ENCODE data around the gene CADM1.

CADM1 gene

DNA sequence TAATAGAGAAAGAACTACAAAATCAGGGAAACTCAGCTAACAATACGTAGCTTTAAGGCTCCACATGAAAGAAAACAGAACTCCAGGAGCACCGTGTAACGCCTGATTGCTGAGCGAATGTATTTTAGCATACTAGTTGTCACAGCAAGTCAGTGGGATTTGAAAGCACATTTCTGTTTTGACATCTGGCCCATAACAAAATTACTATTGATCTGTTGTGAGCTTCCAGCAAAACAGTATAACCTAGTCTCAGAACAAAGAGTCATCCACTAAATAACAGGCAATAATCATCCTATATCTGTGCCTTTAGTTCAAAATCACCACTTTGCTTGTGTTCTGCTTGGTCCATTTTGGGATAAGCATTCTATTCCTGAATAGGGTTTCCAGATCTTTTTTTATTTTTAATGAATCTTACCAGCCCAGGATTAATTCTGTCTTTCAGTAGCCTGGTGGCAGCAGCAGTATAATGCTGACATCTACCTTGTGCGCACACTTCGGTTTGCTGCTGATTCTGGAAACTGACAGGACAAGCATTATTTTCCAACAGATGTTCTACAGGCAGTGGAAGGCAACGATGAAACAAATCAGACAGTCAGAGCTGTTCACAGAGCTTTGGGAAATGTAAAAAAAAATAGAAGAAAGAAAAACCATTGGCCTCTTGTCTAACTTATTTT is 66.2 kb downstream of the CADM1 start:
- TF ChIP-seq TAF1 (IDR thresholded peaks at IDR 0.05; ENCODE audit: borderline replicate concordance, insufficient read depth, low read length) = no peak
- TF ChIP-seq SIN3A (IDR thresholded peaks at IDR 0.05; ENCODE audit: borderline replicate concordance, insufficient read depth, low read length) = no peak
- TF ChIP-seq FOXP2 (optimal IDR thresholded peaks at IDR 0.05; ENCODE audit: borderline replicate concordance, extremely low read depth, extremely low read length, insufficient read depth) = no peak
- TF ChIP-seq, protein P1, sequence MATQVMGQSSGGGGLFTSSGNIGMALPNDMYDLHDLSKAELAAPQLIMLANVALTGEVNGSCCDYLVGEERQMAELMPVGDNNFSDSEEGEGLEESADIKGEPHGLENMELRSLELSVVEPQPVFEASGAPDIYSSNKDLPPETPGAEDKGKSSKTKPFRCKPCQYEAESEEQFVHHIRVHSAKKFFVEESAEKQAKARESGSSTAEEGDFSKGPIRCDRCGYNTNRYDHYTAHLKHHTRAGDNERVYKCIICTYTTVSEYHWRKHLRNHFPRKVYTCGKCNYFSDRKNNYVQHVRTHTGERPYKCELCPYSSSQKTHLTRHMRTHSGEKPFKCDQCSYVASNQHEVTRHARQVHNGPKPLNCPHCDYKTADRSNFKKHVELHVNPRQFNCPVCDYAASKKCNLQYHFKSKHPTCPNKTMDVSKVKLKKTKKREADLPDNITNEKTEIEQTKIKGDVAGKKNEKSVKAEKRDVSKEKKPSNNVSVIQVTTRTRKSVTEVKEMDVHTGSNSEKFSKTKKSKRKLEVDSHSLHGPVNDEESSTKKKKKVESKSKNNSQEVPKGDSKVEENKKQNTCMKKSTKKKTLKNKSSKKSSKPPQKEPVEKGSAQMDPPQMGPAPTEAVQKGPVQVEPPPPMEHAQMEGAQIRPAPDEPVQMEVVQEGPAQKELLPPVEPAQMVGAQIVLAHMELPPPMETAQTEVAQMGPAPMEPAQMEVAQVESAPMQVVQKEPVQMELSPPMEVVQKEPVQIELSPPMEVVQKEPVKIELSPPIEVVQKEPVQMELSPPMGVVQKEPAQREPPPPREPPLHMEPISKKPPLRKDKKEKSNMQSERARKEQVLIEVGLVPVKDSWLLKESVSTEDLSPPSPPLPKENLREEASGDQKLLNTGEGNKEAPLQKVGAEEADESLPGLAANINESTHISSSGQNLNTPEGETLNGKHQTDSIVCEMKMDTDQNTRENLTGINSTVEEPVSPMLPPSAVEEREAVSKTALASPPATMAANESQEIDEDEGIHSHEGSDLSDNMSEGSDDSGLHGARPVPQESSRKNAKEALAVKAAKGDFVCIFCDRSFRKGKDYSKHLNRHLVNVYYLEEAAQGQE (IDR thresholded peaks at IDR 0.05; ENCODE audit: insufficient read depth in 1 of 2, low read depth in 2 of 2, low read length in 2 of 2) = no peak
- no peak for TF ChIP-seq POLR2AphosphoS5 (IDR thresholded peaks at IDR 0.05; ENCODE audit: low read depth, low read length)

DNA sequence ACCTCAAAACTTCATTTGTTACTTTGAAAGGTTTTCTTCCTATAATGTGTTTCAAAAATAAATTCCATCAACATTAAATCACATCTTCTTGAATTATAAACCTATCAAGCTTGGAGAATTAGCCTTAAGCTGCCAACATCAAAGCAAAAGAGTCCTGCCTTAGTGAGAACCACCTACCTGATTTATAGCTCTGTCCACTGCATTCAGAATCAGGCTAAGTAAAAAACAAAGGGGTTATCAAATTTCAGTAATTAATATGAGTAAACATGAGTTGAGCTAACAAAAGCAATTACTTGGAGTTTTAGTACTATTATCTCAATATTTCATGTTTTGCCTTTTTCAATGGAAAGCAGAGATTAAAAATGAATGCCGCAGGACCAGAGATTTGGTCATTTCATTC is 73.9 kb downstream of the CADM1 start:
- TF ChIP-seq, protein P1 (IDR thresholded peaks at IDR 0.05; ENCODE audit: insufficient read depth in 1 of 2, low read depth in 2 of 2, low read length in 2 of 2) = no peak
- TF ChIP-seq SIN3A (IDR thresholded peaks at IDR 0.05; ENCODE audit: borderline replicate concordance, insufficient read depth, low read length) = no peak
- TF ChIP-seq FOXP2 (optimal IDR thresholded peaks at IDR 0.05; ENCODE audit: borderline replicate concordance, extremely low read depth, extremely low read length, insufficient read depth) = no peak
- TF ChIP-seq POLR2AphosphoS5 (IDR thresholded peaks at IDR 0.05; ENCODE audit: low read depth, low read length) = no peak
- no peak for TF ChIP-seq TAF1 (IDR thresholded peaks at IDR 0.05; ENCODE audit: borderline replicate concordance, insufficient read depth, low read length)

DNA sequence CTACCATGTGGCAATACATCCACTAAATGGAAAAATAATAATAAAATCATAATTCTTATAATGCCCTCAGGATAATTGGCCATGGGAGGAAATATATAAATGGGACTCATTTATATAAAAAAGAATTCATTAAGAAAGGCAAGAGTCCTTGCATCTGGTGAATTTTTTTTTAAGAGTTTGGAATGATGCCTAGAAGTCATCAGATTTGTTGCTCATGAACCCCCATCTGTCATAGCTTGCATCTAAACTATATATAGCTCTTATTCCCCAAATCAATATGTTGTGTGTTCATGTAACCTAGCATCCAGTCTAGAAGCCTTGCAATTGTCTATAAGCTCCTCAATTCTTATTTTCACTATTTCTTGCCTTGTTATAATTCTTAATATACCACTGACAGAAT is 75.9 kb downstream of the CADM1 start:
- no peak for TF ChIP-seq FOXP2 (optimal IDR thresholded peaks at IDR 0.05; ENCODE audit: borderline replicate concordance, extremely low read depth, extremely low read length, insufficient read depth)
- no peak for TF ChIP-seq SIN3A (IDR thresholded peaks at IDR 0.05; ENCODE audit: borderline replicate concordance, insufficient read depth, low read length)
- no peak for TF ChIP-seq TAF1 (IDR thresholded peaks at IDR 0.05; ENCODE audit: borderline replicate concordance, insufficient read depth, low read length)
- TF ChIP-seq, protein P1 (IDR thresholded peaks at IDR 0.05; ENCODE audit: insufficient read depth in 1 of 2, low read depth in 2 of 2, low read length in 2 of 2) = no peak
- TF ChIP-seq POLR2AphosphoS5 (IDR thresholded peaks at IDR 0.05; ENCODE audit: low read depth, low read length) = no peak

DNA sequence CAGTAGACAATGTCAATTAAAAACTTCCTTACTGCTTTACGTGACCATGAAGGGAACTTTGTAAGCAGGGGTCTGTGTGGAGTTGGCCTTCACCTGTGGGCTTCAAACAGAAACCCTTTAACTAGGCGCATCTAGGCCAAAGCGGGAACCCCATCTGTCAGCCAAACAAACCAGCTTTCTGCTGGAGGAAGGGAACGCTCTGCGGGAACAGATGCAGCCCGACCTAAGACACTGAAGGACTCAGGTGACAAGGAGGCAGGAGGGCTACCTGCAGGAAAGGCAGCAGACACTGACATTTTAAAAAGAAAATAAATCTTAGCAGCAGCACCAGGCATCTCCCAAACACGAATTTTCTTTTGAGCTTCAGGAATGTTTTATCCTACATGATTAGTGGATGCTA is 78.4 kb downstream of the CADM1 start:
- no peak for TF ChIP-seq FOXP2 (optimal IDR thresholded peaks at IDR 0.05; ENCODE audit: borderline replicate concordance, extremely low read depth, extremely low read length, insufficient read depth)
- TF ChIP-seq, protein P1 (IDR thresholded peaks at IDR 0.05; ENCODE audit: insufficient read depth in 1 of 2, low read depth in 2 of 2, low read length in 2 of 2) = no peak
- TF ChIP-seq TAF1 (IDR thresholded peaks at IDR 0.05; ENCODE audit: borderline replicate concordance, insufficient read depth, low read length) = no peak
- TF ChIP-seq SIN3A (IDR thresholded peaks at IDR 0.05; ENCODE audit: borderline replicate concordance, insufficient read depth, low read length) = no peak
- TF ChIP-seq POLR2AphosphoS5 (IDR thresholded peaks at IDR 0.05; ENCODE audit: low read depth, low read length) = no peak

Measured in PFSK-1 (cell line).